H1 (cell line): ENCODE measurements around the gene TLR5. TPM values are rescaled to one million over a fixed set of nuclear protein-coding genes. Genes with fewer than 3 reads are reported as not detected.

Source experiments
- polyA plus RNA-seq, 7 experiments: library from polyadenylated mRNA; depleted of rRNA in 3 of 7; stranded (reverse) in 5 of 7; unstranded in 2 of 7; fragments of >200 nt in 5 of 7; fragments of 200-250 nt in 2 of 7; gene quantifications; 1 replicate in 5 of 7; 2 replicates in 1 of 7; 4 replicates in 1 of 7; pipeline versions ENCODE4 v1.2.1 to v1.2.3, GENCODE V29; 2011 to 2013; ENCODE audit warnings: missing spikeins in 2 of 7, mixed read lengths in 2 of 7
- total RNA-seq: library from RNA; stranded (reverse); fragmentation: NEBNext Ultra II Directional; extraction: Animal tissue kit (Norgen Biotek cat#: 25700); gene quantifications from 2 replicates; pipeline ENCODE4 v1.2.1, GENCODE V29; 2021
- TF ChIP-seq, protein P1 (sequence below): IDR thresholded peaks from 2 replicates; pipeline ENCODE4 v1.6.1; 2011; ENCODE audit warnings: low read length, improper control_type of control experiment

Gene TLR5
- total and polyA plus RNA-seq, 2 of the 8 experiments (the other 6 are each of a cell fraction or from before 2014, with no cell fraction given), result 0.35 to 0.74 TPM

DNA sequence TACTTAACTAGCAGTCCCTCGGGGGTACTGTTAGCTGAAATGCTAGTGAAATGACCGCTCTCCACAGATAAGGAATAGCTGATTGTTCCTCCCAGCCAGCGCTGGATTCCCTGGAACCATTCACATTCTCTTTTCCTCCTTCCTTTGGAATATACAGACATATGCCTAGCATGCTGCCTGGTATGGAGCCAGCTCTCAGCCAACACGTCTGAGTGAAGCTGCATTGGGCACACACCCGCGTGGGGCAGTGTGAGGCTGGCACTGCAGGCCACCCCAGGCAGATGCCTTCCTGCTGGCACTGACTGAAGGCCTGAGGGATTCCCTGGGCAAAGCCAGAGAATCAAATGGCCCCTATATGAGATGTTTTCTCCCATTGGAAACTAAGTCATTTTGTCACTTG is 66.7 kb downstream of the TLR5 start (continued):
- TF ChIP-seq, protein P1, sequence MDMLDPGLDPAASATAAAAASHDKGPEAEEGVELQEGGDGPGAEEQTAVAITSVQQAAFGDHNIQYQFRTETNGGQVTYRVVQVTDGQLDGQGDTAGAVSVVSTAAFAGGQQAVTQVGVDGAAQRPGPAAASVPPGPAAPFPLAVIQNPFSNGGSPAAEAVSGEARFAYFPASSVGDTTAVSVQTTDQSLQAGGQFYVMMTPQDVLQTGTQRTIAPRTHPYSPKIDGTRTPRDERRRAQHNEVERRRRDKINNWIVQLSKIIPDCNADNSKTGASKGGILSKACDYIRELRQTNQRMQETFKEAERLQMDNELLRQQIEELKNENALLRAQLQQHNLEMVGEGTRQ, result no peak
- TF ChIP-seq, all 59 proteins: peak for 0
